Inflammatory macrophage (primary cell): ENCODE measurements around the gene ARSG.
A peak's percentile ranks its signal among the peaks of the same experiment; 100 is the strongest.

Experiments
- DNase-seq, 2 donors: peaks; one replicate each; pipeline ENCODE4 v3.0.0-alpha.2; 2020 to 2022

ARSG gene

GRCh38 chr17:68431661-68432071 is 140.4 kb downstream of the ARSG start:
- DNase-seq = peak in 1 of 2 donors; percentile 26

- no peak for DNase-seq
Observed at GRCh38 chr17:68432086-68432864, 141.0 kb downstream of the ARSG start.

- no peak for DNase-seq
Observed at GRCh38 chr17:68433211-68433610, 141.9 kb downstream of the ARSG start.

- no peak for DNase-seq
Observed at GRCh38 chr17:68433911-68434508, 142.7 kb downstream of the ARSG start.

GRCh38 chr17:68435361-68435760 is 144.1 kb downstream of the ARSG start:
- DNase-seq = no peak

- peak; percentile 81 to 83 for DNase-seq
Observed at GRCh38 chr17:68435876-68436842, 144.9 kb downstream of the ARSG start.

- DNase-seq = peak; percentile 40 to 50
Observed at GRCh38 chr17:68437979-68438822, 146.9 kb downstream of the ARSG start.

GRCh38 chr17:68439656-68440290 is 148.5 kb downstream of the ARSG start:
- DNase-seq = no peak

- no peak for DNase-seq
Observed at GRCh38 chr17:68440526-68440925, 149.2 kb downstream of the ARSG start.

GRCh38 chr17:68441070-68441770 is 149.9 kb downstream of the ARSG start:
- DNase-seq = peak; percentile 43 to 69

GRCh38 chr17:68443972-68444464 is 152.7 kb downstream of the ARSG start:
- no peak for DNase-seq

- no peak for DNase-seq
Observed at GRCh38 chr17:68445671-68446070, 154.4 kb downstream of the ARSG start.

- DNase-seq = no peak
Observed at GRCh38 chr17:68446626-68447041, 155.3 kb downstream of the ARSG start.

GRCh38 chr17:68449021-68449739 is 157.9 kb downstream of the ARSG start:
- DNase-seq = no peak

GRCh38 chr17:68450391-68450790 is 159.1 kb downstream of the ARSG start:
- DNase-seq = no peak

GRCh38 chr17:68450801-68451200 is 159.5 kb downstream of the ARSG start:
- DNase-seq = no peak

- DNase-seq = no peak
Observed at GRCh38 chr17:68451670-68452354, 160.5 kb downstream of the ARSG start.

- no peak for DNase-seq
Observed at GRCh38 chr17:68452724-68453290, 161.5 kb downstream of the ARSG start.
